Erythroblast (primary cell): ENCODE results near the gene SYNM.
"Not testable (repeated sequence)": the region's sequence is repeated elsewhere in the genome, so short reads cannot be mapped to it uniquely, and the experiment has no call there.

ENCODE experiments used
- DNase-seq, 2 experiments: peaks; one replicate each; lab custom pipeline; 2025; lab: John Stamatoyannopoulos, UW
- GATA1 ChIP-seq: IDR thresholded peaks from 2 replicates; pipeline ENCODE4 v1.6.1; 2011; ENCODE audit warnings: low read depth, mild to moderate bottlenecking, control low read depth, low read length, moderate library complexity
- POLR2A ChIP-seq: IDR thresholded peaks from 2 replicates; pipeline ENCODE4 v1.6.1; 2011; ENCODE audit warnings: mild to moderate bottlenecking, low read length

The SYNM gene

DNA sequence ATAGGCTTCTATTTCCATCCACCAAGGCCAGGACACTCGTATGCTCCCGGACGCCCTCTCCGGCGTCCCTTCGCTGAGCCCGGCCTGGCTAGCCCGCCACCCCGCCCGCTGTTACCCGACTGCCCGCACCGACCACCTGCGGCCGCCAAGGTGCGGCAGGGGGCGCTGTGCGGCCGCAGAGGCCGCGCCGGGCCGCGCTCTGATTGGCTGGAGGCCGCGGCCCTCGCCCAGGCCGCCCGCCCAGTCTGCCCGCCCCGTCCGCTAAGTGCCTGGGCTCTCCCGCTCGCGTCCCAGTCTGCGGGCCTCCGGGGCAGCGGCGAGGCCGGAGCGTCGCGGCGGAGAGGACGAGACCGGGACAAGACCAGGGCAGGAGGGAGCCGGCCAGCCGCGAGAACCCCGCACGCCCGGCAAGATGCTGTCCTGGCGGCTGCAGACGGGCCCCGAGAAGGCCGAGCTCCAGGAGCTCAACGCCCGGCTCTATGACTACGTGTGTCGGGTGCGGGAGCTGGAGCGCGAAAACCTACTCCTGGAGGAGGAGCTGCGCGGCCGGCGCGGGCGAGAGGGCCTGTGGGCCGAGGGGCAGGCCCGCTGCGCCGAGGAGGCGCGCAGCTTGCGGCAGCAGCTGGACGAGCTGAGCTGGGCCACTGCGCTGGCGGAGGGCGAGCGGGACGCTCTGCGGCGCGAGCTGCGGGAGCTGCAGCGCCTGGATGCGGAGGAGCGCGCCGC, at the start of gene SYNM:
Gene SYNM, plus strand, starts transcription at position 293 of the 726 bp plus-strand sequence. Its CDS starts 120 bp downstream, at position 413.
- peak; percentile 72 to 82 for DNase-seq
- no peak for TF ChIP-seq POLR2A
- no peak for TF ChIP-seq GATA1

DNA sequence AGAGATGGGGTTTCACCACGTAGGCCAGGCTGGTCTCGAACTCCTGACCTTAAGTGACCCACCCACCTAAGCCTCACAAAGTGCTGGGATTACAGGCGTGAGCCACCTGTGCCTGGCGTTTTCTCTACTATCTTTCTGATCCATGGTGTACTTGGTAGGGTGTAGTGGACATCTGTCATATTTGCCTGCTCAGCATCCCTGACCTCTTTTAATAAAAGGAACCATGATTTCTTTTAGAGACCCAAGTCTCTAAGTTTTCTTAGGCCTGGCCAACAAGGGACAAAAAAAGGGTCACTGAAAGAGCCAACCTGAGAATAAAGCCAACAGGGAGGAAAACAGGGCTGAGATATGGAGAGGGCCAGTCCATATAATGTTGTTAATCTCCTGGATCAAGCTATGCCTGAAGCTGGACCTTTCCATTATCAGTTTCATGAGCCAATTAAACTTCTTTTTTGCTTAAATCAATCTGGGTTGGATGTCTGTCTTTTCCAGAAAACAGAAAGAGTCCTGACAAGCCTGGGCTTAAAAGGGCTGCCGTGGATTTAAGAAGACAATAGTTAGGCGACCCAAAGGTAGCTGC, 49.2 kb upstream of the SYNM start:
- TF ChIP-seq GATA1 = no peak
- no peak for DNase-seq

DNA sequence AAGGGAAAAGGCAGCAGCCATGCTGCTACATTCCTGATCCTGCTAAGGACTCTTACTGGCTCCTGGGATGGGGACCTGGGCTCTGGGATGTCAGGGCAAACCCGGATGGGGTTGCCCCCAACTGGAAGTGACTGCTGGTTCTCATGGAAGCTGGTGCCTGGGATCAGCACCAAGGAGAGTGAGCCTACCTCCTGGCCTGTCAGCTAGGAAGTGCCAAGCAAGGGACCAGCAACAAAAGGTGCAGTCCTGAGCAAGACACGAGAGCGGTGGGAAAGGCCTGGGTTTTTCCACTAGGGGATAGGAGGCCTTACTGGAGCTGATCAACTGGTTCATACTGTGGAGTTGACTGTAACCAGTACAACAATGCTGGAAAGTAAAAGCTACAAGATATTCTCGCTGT, 47.9 kb upstream of the SYNM start:
- DNase-seq = no peak
- TF ChIP-seq POLR2A (no peak), GATA1 (no peak)

DNA sequence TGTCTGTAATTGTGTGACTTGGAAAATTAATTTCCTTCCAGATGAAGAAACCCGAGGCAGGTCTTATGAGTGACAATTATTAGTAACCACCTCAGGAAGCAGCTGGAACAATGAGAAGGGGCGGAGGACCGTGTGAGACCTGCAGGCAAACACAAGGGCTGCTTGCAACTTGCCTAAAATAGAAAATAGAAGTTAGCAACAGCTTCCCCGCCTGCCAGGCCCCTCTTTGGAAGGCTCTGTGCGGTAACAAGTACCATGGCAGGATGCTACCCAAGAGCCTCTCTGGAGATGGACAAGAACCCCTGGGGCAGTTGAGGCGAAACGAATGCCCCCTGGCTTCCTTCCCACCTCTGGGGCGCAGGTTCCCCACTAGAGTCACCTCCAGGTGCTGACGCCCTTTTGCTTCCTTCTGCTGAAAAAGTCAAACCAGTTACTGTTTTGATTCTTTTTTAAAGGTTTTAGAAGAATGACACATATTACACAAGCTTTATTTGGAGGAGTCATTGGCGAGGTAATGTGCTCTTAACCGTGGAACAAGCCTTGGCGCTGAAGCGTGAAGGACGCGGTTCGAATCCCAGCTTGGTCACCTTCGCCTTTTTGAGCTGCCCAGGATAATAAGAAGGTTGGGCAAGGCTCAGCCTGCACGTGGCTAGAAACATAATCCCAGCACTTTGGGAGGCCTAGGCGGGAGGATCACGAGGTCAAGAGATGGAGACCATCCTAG, 47.0 kb upstream of the SYNM start:
- DNase-seq = no peak
- TF ChIP-seq POLR2A = no peak
- TF ChIP-seq GATA1 = no peak

- TF ChIP-seq GATA1 = no peak
- no peak for TF ChIP-seq POLR2A
- no peak for DNase-seq
Measured at GRCh38 chr15:99058421-99058870, 46.4 kb upstream of the SYNM start.

DNA sequence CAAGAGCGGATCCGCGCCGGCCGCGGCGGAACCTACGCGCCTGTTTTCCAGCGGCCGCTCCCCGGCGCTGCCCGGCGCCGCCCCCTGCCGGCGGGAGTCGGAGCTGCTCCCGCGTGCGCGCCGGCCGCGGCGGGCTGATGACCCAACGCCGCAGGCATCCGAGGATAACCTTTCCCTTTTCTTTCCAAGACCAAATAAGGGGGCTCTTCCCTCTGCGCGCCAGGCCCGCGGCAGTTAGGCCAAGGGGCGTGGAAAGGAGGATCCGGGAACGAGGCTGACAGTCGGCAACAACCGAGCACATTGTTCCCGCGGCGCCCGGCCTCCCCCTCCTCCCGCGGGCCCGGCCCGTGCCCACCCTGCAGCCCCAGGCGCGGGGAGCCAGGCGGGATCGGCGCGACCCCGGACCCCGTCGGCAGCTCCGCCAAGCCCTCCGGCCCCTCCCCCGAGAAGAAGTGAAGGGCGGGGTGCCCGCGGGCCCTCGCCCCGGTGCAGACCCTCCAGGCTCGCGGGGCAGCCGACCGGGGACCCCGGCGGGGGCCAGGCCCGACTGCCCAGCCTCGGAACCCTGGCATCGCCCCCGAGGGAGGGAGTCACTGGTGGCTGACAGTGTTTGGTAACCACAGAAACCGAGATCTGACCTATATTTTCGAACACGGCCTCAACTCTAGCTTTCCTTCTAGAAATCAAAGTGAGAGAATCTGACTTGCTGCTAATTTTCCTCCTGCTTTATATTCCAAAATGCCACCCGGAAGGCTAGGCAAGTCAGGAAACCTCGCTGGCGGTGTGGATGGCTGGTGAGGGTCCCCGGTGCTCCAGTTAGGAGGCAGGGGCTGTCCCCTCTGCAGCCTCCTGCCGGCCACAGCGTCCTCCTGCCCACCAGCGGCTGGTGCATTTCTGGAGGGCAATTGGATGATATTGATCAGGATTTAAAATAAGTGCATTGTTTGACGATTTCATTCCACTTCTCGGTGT, 45.6 kb upstream of the SYNM start:
- DNase-seq = peak; percentile 41 to 66
- TF ChIP-seq POLR2A = no peak
- no peak for TF ChIP-seq GATA1

DNA sequence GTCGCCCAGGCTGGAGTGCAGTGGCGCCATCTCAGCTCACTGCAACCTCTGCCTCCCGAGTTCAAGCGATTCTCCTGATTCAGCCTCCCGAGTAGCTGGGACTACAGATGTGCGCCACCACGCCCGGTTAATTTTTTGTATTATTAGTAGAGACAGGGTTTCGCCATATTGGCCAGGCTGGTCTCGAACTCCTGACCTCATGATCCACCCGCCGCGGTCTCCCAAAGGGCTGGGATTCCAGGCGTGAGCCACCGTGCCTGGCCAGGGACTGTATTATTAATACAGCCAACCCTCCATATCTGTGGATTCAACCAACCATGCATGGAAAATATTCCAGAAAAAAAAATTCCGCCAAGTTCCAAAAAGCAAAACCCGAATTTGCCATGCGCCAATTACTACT, 44.7 kb upstream of the SYNM start:
- not testable (repeated sequence) for DNase-seq

GRCh38 chr15:99062226-99062625, 42.7 kb upstream of the SYNM start:
- TF ChIP-seq POLR2A (no peak), GATA1 (no peak)
- DNase-seq = no peak

DNA sequence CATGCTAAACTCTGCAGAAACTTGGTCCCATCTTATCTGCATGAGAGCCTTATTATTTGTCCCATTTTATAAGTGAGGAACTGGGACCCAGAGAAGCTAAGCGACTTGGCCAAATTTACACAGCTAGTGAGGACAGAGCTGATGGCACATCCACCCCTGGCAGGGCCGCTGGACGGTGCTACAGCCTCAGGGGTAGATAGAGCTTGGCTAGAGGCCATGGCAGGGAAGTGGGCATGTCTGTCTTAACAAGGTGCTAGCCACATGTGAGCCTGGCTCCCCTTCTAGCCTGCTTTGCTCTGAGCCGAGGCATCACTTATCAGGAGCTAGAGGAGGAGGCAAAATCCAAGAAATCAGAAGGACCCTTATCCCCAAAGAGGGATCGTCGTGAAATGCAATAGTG, 36.7 kb upstream of the SYNM start:
- DNase-seq = no peak
- TF ChIP-seq POLR2A (no peak), GATA1 (no peak)

GRCh38 chr15:99070208-99070607, 34.7 kb upstream of the SYNM start:
- no peak for DNase-seq
- no peak for TF ChIP-seq GATA1
- TF ChIP-seq POLR2A = no peak

- DNase-seq = no peak
- TF ChIP-seq POLR2A (no peak), GATA1 (no peak)
Measured at GRCh38 chr15:99071091-99071680, 33.7 kb upstream of the SYNM start.

- no peak for DNase-seq
- no peak for TF ChIP-seq POLR2A
- TF ChIP-seq GATA1 = no peak
Measured at GRCh38 chr15:99073008-99073717, 31.7 kb upstream of the SYNM start.
